Measurements from ENCODE around the gene TSPYL6.
"Not testable (repeated sequence)": the region's sequence is repeated elsewhere in the genome, so short reads cannot be mapped to it uniquely, and the experiment has no call there.

The TSPYL6 gene

DNA sequence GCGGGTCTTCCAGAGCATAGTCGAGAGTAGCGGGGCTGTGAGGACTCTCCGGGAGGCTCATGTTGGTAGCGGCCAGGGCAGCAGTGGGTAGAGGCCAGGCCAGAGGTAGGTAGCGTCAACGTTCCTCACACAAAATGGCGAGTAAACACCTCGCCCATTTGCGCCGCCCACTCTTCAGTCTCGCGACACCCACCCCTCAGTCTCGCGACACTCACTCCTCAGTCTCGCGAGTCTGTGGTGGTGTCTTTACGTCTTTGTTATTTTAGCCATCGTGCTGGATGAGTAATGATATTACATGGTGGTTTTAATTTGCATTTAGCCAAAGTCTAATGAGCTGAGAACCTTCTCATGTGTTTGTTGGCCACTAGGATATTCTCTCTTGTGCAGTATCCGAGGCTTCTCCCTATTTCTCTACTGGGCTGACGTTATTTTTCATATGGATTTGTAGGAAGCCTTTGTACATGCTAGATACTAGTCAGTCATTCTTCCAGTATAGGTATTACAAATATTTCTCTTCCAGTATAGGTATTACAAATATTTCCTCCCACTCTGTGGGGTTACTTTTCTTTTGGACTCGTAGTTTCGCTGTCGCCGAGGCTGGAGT lies at the start of gene TSPYL6:
Gene TSPYL6 (minus strand): TSS at position 139 of the 604 bp plus-strand sequence. CDS start 78 bp downstream, at position 61.
- DNase-seq, result no peak

DNA sequence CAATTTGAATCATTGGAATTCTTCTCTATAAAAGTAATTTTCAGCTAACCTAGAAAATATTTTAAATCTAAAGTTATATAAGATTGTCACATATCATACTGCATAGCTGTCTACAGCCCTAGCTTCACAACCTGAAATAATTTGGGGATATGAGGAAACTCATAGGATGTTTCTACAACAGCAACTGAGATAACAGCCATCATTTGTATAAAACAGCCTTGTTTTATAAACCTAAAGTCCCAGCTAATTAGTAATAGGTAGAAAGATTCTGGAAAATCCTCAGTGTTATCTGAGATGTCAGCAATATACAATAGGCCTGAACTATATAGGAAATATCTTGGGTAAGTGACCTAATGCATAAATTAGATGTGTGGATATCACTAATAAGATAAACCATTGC lies 47.6 kb upstream of the TSPYL6 start:
- no peak for DNase-seq

DNA sequence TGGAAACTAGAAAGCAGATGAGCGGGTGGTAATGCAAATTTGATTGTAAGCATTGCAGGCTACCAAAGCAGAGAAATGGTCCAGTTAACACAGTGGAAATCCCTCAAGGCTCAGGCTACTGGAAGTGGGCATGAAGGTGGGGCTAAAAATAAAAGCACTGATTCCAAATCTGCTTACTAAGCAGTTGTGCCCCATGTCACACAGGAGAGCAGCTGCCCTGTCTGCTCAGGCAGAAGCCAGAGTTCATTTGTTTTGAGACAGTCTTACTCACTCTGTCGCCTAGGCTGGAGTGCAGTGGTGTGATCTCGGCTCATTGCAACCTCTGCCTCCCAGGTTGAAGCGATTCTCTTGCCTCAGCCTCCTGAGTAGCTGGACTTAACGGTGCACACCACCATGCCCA lies 42.5 kb upstream of the TSPYL6 start:
- no peak for DNase-seq

DNA sequence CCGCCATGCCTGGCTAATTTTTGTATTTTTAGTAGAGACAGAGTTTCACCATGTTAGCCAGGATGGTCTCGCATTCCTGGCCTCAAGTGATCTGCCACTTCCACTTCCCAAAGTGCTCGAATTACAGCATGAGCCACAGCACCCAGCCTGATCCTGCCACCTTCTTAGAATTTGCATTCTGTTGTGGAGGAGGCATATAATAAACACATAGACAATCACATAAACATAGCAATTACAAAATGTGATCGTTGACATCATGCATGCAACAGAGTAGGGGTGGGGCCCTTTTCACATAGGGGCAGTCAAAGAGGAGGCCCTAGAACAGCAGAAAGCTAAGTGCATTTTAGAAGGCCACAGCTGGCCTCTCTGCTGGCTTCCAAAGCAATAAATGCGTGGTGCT lies 39.9 kb upstream of the TSPYL6 start:
- DNase-seq, result no peak

DNA sequence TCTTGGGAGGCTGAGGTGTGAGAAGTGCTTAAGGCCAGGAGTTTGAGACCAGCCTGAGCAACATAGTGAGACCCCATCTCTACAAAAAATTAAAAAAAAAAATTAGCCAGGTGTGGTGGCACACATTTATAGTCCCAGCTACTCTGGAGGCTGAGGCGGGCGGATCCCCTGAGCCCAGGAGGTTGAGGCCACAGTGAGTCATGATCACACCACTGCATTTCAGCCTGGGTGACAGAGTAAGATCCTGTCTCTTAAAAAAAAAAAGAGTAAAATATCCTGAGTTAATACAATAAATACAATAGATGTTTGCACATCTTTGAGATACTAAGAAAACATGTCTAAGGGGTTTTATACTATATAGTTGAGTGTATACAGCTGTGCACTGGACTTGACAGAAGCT lies 38.6 kb upstream of the TSPYL6 start:
- DNase-seq, result not testable (repeated sequence)

GRCh38 chr2:54290356-54291025 lies 34.5 kb upstream of the TSPYL6 start:
- DNase-seq, result no peak

DNA sequence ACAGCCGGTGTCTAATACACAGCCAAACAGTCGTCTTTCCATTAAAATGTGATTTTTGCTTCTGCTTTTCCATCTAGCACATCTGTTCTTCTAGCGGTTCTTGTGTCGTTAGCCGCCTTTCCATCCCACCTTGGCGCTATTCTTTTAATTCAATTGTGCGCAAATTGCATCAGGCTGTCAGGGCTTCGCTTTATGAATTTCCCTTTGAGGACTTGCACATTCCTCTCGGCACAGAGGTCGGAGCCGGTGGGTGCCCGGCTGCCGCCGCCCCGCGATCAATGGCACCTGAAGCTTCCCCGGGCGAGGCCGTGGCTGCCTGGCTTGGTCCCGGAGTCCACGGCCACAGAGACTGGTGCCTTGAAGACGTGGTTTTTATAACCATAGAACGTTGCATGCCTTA lies 33.9 kb upstream of the TSPYL6 start:
- DNase-seq, result no peak

DNA sequence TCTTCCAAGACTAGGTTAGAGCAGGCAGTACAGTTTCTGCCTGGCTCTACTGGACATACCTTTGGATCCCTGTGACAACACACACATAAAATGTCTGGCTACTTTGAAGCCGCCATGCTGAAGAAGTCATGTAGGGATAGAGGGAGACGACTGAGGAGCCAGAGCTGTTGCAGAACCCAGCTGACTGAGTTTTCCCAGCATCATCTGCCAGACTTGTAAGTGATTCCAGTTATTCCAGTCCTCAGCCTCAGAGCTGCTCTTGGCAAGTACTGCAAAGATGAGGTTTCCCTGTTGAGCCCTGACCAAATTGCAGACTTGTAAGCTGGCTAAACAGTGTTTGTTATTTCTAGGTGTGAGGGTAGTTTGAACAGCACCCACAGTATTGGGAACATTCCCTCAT lies 31.5 kb upstream of the TSPYL6 start:
- DNase-seq, result no peak

DNA sequence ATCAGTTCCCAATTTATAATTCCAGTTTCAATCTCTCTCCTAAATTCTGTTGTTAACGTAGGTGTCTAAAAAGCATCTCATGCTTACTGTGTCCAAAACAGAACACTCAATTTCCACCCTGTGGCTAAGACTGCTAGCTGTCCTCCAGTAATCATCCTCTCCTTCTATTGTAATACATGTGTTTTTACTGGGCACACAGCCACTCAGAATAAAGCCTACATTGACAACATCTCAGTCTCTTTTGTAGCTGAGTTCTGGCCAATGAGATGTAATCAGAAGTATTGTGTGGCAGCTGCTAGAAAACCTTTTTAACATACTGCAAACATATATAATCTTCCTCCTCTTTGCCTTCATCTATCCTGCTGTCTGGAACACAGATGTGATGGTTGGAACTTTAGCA lies 29.4 kb upstream of the TSPYL6 start:
- no peak for DNase-seq

DNA sequence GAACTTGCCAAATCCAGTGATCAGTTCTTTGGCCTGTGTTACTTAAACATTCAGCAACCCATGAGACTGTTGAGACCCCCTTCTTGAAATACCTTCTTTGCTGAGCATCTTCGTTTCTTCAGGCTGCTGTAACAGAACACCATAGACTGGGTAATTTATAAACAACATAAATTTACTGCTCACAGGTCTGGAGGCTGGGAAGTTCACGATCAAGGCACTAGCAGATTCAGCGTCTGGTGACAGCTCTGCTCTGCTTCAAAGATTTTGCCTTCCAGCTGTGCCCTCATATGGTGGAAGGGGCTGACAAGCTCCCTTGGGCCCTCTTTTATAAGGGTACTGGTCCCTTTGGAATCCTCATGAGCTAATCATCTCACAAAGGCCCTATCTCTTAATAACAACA lies 28.8 kb upstream of the TSPYL6 start:
- no peak for DNase-seq

DNA sequence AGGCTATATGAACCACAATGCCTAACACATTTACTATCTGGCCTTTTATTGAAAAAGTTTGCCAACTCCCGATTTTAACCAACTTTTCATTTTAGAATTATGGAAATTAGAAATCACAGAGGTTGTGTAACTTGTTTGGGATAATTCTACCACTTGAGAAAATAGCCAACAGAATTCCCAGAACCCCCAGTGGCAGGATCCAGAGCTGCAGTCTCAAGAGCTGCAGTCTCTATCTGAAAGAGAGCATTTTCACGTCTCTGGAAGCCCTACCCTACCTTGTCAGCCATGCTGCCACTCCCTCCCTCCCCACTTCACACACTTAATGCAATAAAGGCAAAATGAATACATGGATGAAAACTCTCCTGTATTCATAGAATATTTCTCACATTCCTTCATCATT lies 23.4 kb upstream of the TSPYL6 start:
- no peak for DNase-seq

DNA sequence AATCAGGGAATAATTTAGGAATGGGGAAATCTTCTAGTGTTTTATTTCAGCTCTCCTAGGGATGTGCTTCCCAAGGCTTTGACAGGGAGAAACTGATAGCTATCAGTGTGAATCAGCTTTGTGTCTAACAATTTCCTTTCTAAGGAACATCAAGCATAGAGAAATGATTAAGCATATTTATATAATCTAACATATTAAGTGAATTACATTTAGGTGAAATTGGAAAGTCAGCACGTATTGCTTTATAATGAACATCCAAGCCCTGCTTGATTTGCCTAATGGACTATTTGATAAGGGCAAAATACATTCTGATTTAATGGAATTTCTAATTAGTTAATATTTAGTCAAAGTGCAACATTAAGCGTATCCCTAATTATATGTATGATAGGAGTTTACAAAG lies 19.5 kb upstream of the TSPYL6 start:
- no peak for DNase-seq

DNA sequence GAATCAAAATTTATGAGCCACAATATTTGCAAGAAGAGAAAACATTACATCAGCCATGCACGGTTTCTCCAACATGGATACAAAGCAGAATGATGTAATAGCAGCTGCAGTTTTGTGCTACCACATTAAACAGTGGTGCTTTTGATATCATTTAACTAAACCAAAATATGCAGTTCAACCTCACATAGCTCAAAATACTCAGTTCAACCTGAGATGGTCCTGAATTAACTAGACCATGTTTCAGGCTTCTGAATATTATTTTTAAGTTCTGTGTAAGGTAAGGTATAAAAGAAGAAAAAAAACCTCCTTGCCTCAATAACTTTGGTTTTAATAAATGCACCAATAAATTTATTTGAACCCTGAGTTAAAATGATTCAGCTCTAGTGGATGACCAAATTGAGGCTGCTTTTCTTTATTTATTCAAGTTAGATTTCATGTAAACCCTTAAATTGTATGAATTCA lies 18.8 kb upstream of the TSPYL6 start:
- DNase-seq, result no peak

GRCh38 chr2:54271843-54272627 lies 16.0 kb upstream of the TSPYL6 start:
- no peak for DNase-seq

GRCh38 chr2:54271189-54271588 lies 15.2 kb upstream of the TSPYL6 start:
- no peak for DNase-seq

- DNase-seq, result no peak
These were observed 11.5 kb upstream of the TSPYL6 start for GRCh38 chr2:54267577-54267976.

DNA sequence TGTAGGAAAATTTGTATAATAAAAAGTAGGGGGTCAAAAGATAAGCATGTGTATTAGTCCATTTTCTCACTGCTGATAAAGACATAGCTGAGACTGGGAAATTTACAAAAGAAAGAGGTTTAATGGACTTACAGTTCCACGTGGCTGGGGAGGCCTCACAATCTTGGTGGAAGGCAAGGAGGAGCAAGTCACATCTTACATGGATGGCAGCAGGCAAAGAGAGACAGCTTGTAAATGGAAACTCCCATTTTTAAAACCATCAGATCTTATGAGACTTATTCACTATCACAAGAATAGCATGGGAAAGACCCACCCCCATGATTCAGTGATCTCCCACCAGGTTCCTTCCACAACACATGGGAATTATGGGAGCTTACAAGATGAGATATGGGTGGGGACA lies 9.1 kb upstream of the TSPYL6 start:
- DNase-seq, result not testable (repeated sequence)

GRCh38 chr2:54262015-54262765 lies 6.2 kb upstream of the TSPYL6 start:
- DNase-seq, result no peak

DNA sequence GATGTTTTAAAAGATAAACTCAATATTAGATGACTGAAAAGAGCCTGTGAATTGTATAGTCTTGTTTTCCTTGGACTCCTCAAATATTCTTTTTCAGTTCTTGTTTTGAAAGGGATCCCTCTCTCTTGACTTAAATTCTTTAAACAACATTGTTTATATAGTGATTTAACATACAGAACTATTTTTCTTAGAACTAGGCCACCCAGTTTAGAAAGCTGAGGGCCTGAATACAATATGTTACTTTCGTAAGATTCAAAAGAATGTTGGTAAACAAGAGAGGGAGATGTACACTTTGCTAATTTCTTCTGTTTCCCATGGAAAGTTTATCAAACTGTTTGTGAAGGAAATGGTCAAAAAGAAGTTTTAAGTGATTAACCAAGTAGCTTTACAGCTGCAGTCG lies 5.5 kb upstream of the TSPYL6 start:
- no peak for DNase-seq

DNA sequence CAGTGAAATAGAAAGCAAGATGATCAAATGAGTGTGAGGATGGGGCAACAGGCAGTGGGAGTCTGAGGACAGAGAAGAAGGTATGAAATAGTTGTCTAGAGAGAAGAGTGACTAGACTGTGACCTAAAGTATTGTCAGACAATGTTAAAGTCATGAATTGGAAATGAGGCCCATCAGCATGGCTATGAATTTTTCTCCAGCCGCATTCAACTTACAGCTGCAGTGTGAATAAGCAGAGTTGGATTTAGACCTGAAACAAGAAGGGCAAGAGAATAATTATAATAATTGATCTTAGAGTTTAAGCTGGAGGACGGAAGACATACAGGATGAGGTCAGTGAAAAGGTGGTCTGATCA lies 4.2 kb upstream of the TSPYL6 start:
- no peak for DNase-seq

DNA sequence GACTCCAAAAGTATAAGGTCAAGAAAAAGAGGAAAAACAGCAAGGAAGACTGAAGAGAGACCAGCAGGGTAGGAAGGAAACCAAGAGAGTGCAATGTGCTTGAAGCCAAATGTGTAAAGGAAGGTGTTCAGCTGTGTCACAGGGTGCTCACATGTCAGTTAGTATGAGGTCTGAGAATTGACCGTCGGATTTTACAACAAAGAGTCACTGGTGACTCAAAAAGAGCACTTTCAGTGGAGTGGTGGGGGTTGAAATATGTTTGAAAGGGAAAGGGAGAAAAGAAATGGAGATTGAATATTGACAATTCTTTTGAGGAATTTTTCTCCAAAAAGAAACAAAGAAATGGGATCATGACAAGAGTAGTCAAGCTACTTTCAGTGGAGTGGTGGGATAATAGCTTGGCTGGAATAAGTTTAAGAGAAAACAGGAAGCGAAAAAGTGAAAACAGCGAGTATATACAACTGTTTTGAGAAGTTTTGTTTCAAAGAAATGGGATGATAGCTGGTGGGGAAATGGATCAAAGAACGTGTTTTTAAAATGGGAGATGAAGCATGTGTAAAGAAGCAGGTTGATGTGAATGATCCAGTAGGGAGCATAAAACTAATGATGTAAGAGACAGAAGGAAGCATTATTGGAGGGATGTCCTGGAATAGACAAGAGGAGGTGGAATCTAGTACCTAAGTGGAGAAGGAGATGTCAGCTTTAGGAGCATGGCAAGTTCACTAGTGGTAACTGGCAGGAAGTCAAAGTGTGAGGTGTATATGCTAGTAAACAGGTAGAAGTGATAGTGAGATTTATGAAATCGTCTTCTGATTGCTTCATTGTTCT lies 3.6 kb upstream of the TSPYL6 start:
- DNase-seq, result no peak

DNA sequence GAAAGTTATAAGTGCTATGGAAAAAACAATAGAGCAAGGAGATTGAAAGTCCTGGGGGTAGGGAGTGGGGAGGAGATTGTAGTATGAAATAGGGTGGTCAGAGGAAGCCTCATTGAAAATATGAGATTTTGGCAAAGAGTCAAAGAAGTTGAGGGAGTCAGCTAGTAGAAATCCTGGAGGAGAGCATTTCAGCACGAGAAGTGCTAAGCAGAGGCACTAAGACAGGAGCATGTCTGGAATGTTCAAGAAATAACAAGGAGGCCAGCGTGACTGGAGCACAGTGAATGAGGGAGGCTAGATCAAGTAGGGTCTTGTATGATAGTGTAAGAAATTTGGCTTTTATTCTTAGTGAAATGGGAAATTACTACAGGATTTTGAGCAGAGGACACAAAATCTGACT lies 2.1 kb upstream of the TSPYL6 start:
- no peak for DNase-seq

Measured in activated effector memory CD4-positive, alpha-beta T cell treated with Interleukin-2 at 50 U/mL for 16 hours (primary cell).